GM18505 (cell line): ENCODE data around the gene CDS2.
A peak's percentile ranks its signal among the peaks of the same experiment; 100 is the strongest.
"Not testable (repeated sequence)": the region's sequence is repeated elsewhere in the genome, so short reads cannot be mapped to it uniquely, and the experiment has no call there.

Source experiments
- ATAC-seq: cut with Tn5 transposase; IDR thresholded peaks from one replicate; pipeline ENCODE4 v1.9.1; 2021; ENCODE audit not compliant: unreplicated experiment
- POLR2A ChIP-seq: IDR thresholded peaks from 4 replicates; pipeline ENCODE4 v1.6.1; 2011; ENCODE audit warnings: borderline replicate concordance; ENCODE audit not compliant: insufficient read depth, insufficient read length; ENCODE audit errors: extremely low read depth

Gene CDS2

DNA sequence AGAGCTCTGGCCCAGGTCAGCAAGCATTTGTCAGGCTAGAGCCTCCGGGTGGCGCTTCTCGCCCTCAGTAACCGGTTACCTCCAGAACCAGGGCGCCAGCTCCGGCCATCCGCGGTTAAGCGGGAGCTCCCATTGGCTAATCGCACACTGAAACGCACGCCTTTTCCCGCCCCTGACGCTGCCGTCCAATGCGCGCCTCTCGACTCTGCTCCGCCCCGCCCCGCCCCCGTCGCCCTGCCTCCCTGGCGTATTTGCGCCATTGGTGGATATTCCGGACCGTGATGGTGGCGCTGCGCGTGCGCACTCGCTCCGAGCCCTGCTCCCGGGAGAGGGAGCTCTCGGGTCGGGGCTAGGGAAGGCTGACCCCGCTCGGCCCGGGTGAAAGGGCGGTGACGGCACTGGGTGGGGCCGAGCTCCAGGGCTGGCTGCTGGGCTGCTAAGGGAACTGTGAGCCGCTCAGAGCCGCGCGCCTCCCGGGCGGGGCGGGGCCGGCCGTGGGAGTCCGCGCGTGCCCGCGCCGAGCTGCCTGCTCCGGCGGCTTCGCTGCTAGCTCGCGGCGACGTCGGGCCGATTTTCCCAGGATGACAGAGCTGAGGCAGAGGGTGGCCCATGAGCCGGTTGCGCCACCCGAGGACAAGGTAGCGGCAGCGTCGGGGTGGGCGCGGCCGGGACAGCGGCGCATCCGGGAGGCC, at the start of gene CDS2:
Gene CDS2 (plus strand): TSS at position 497 of the 692 bp plus-strand sequence. CDS start 85 bp downstream, at position 582.
- ATAC-seq = peak; percentile 89
- TF ChIP-seq POLR2A = peak; percentile 57

GRCh38 chr20:5077761-5078387, 48.9 kb upstream of the CDS2 start:
- no peak for TF ChIP-seq POLR2A
- ATAC-seq = no peak

DNA sequence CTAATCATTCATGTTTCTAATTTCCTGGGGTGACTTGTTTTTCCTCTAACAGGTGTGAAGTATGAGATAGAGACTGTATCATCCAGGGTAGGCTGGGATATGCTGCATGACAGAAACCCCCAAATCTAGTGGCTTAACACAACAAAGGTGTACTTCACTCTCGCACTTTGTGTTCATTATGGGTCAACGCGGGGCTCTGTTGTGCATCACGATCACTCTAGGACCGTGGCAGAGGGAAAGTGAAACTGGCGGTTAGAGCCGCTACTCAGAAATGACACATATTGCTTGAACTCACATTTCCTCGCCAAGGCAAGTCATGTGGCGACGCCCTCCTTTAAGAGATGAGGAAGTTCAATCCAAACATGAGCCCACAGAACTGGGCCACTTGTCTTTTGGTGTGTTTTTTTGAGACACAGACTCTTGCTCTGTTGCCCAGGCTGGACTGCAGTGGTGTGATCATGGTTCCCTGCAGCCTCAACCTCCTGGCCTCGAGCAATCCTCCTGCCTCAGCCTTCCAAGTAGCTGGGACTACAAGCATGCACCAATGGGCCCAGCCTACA, 48.3 kb upstream of the CDS2 start:
- TF ChIP-seq POLR2A = no peak
- ATAC-seq = peak; percentile 94

- ATAC-seq = peak; percentile 32
- TF ChIP-seq POLR2A = no peak
These were observed 46.4 kb upstream of the CDS2 start for GRCh38 chr20:5080384-5080877.

- TF ChIP-seq POLR2A = no peak
- no peak for ATAC-seq
These were observed 41.4 kb upstream of the CDS2 start for GRCh38 chr20:5085380-5085779.

GRCh38 chr20:5088688-5089087, 38.1 kb upstream of the CDS2 start:
- TF ChIP-seq POLR2A = no peak

DNA sequence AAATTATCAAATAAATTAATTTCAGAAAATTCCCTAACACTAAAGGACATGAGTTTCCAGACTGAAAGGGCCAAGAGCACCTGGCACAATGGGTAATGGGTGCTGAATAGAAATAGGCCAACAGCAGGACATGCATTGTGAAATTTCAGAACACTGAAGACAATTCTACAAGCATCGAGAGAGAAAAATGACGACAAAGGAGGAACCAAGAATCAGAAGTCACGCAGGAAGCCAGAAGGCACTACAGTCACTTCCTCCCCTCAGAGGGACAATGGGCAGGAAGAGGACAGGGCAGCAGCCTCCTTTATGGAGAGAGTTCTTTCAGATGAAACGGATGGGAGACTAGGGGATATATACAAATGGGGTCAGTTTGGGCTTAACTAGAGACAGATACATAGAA, 36.6 kb upstream of the CDS2 start:
- no peak for TF ChIP-seq POLR2A
- peak; percentile 52 for ATAC-seq

More at GRCh38 chr20:5088688-5089087, 38.1 kb upstream of the CDS2 start:
- ATAC-seq = no peak

- ATAC-seq = no peak
- no peak for TF ChIP-seq POLR2A
These were observed 34.9 kb upstream of the CDS2 start for GRCh38 chr20:5091902-5092301.

- no peak for ATAC-seq
- TF ChIP-seq POLR2A = no peak
These were observed 34.0 kb upstream of the CDS2 start for GRCh38 chr20:5092765-5093339.

GRCh38 chr20:5095454-5095853, 31.4 kb upstream of the CDS2 start:
- ATAC-seq = no peak
- TF ChIP-seq POLR2A = no peak

DNA sequence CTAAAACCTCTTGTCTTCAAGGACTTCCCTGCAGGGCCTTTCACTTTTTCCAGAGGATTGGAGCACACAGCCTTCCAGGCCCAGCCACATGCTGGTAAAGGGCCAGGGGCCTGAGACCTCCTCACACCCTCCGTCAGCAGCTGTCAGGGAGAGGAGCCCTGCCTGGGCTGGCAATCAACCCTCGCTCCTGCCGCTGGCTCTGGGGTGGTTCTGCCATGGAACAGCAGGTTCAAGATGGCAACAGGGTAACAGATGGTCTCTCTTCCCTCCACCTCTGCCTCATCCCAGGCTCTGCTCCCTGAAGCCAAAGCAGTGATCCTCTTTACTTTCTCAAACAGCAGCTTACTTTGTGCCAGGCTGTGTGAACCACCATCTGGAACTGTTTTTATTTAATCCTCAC, 30.9 kb upstream of the CDS2 start:
- TF ChIP-seq POLR2A = no peak

DNA sequence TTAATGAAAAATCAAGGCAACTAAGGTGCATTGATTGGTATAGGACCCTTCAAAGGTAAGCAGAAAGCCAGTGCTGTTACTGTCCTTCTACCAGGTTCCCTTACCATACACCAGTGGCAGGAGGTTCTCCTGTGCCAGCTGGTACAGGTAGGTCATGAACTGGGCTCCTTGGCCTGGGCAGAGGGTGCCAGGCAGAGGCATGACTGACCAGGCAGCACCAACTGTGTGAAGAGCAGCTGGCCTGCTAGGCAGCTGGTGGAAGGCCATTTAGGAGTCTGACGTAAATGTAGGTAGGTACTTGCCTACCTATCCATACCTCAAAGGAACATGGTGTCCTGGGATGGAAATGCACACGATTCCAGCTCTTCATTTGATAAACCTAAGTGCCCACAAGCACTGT, 30.3 kb upstream of the CDS2 start:
- no peak for ATAC-seq
- TF ChIP-seq POLR2A = no peak

More for the DNA sequence above, 30.9 kb upstream of the CDS2 start:
- no peak for ATAC-seq

DNA sequence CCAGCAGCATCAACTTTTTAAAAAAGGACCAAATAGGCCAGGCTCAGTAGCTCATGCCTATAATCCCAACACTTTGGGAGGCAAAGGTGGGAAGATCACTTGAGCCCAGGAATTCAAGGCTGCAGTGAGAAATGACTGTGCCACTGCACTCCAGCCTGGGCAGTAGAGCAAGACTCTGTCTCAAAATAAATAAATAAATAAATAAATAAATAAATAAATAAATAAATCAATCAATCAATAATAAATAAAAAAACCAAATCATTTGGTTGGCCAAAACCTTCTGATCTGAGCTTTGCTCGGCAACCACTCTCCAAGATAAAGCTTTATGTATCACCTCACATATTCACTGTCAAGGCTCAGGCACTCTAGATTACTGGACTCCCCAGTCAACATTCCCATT, 27.8 kb upstream of the CDS2 start:
- not testable (repeated sequence) for ATAC-seq

DNA sequence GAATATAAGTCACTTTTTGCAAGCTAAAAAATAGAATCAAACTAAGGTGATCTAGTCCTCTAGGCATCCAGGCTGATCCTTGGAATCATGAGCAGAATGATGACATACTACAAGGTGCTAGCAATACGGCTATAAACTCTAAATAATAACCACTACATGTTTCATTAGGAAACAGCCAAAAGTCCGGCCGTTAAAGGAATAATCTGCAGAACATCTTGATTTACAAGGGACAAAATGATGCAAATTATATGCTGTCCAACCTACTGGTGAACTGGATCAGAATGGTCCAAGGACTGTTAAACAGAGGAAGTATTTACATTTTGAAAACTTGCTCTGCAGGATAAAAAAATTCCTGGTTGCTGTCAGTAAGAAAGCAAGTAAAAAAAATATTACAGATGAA, 26.9 kb upstream of the CDS2 start:
- not testable (repeated sequence) for ATAC-seq
